Glutamatergic neuron (in vitro differentiated cells): ENCODE measurements around the gene LMF1. TPM values are rescaled to one million over a fixed set of nuclear protein-coding genes. Genes with fewer than 3 reads are reported as not detected.

Experiments
- DNase-seq: peaks from one replicate; pipeline ENCODE4 v3.0.0; 2022
- H3K27ac Mint-ChIP-seq: one replicate; pipeline ENCODE4 v1.8.0; 2020; ENCODE audit warnings: mild to moderate bottlenecking, mixed read lengths, inconsistent platforms; ENCODE audit not compliant: unreplicated experiment
- H3K27me3 Mint-ChIP-seq: one replicate; pipeline ENCODE4 v1.8.0; 2020; ENCODE audit warnings: mild to moderate bottlenecking, moderate library complexity, mixed read lengths, inconsistent platforms; ENCODE audit not compliant: unreplicated experiment
- H3K36me3 Mint-ChIP-seq: one replicate; pipeline ENCODE4 v1.8.0; 2020; ENCODE audit warnings: mild to moderate bottlenecking, mixed read lengths, inconsistent platforms; ENCODE audit not compliant: unreplicated experiment
- H3K4me1 Mint-ChIP-seq: one replicate; pipeline ENCODE4 v1.8.0; 2020; ENCODE audit warnings: mild to moderate bottlenecking, low read depth, mixed read lengths, inconsistent platforms; ENCODE audit not compliant: unreplicated experiment
- H3K4me3 Mint-ChIP-seq: one replicate; pipeline ENCODE4 v1.8.0; 2020; ENCODE audit warnings: mild to moderate bottlenecking, mixed read lengths, inconsistent platforms; ENCODE audit not compliant: unreplicated experiment
- H3K9me3 Mint-ChIP-seq: one replicate; pipeline ENCODE4 v1.8.0; 2020; ENCODE audit warnings: mild to moderate bottlenecking, moderate library complexity, mixed read lengths, inconsistent platforms; ENCODE audit not compliant: unreplicated experiment
- total RNA-seq: library from RNA; stranded (reverse); fragmentation: NEBNext Ultra II Directional; extraction: Animal tissue kit (Norgen Biotek cat#: 25700); gene quantifications from one replicate; pipeline ENCODE4 v1.2.1, GENCODE V29; 2021; ENCODE audit not compliant: unreplicated experiment
- TF ChIP-seq, protein P1 (sequence below): fragments of 200-600 bp; sonication (generic); IDR thresholded peaks from one replicate; pipeline ENCODE4 v1.5.0; 2021; ENCODE audit not compliant: partially characterized antibody, unreplicated experiment

Gene LMF1
- total RNA-seq, 1 donor from 2014 or later, result 17.4 TPM

DNA sequence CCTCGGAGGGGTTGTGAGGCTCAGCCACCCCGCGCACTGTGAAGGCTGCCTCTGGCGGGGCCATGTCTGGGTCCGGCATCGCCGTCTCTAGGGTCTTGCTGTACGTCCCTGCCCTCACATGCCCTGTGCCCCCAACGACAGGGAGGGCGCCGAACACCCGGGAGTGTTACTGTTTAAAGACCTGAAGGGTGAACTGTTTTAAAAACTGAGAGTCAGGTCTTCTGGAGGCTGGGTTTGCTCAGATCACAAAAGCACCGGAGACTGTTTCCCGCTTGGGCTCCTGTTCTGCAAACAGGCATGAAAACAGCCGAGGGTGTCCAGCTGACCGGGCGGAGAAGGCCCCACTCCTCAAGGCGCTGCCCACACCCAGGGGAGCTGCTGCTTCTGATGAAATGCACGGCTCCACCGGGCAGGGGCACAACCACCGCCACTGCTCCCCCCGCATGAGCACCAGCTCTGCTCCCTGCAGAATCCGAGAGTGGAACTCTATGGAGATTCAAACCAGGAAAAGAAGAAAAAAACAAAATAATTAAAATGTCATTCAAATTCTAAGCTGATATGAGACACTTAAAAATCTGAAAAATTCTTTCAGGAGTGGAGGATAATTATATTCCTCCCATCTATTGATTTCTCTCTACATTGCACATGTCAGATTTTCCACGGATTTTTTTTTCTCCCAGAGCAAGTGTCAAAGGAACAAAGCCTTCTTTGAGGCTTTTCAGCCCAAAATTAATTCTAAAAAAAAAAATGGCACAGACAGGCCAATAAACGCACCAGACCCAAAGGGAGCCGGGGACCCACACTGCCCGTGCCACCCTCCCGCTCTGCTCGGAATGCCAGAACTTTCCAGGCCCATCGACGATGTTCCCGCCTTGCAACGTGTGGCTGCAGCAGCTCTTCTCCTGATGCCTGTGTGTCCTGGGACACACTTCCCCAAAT, 74.3 kb downstream of the LMF1 start:
- H3K36me3 Mint-ChIP-seq, result peaks cover 4% of the 10 kb centered on the region
- TF ChIP-seq, protein P1, sequence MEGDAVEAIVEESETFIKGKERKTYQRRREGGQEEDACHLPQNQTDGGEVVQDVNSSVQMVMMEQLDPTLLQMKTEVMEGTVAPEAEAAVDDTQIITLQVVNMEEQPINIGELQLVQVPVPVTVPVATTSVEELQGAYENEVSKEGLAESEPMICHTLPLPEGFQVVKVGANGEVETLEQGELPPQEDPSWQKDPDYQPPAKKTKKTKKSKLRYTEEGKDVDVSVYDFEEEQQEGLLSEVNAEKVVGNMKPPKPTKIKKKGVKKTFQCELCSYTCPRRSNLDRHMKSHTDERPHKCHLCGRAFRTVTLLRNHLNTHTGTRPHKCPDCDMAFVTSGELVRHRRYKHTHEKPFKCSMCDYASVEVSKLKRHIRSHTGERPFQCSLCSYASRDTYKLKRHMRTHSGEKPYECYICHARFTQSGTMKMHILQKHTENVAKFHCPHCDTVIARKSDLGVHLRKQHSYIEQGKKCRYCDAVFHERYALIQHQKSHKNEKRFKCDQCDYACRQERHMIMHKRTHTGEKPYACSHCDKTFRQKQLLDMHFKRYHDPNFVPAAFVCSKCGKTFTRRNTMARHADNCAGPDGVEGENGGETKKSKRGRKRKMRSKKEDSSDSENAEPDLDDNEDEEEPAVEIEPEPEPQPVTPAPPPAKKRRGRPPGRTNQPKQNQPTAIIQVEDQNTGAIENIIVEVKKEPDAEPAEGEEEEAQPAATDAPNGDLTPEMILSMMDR, result no peak
- peaks cover 14% of the 10 kb centered on the region for H3K27me3 Mint-ChIP-seq
- no peak overlapping the region for H3K27ac Mint-ChIP-seq
- peaks cover 13% of the 10 kb centered on the region for H3K9me3 Mint-ChIP-seq
- peak overlapping the region; percentile 52 for H3K4me3 Mint-ChIP-seq
- H3K4me1 Mint-ChIP-seq, result peaks cover 24% of the 10 kb centered on the region
- no peak for DNase-seq

DNA sequence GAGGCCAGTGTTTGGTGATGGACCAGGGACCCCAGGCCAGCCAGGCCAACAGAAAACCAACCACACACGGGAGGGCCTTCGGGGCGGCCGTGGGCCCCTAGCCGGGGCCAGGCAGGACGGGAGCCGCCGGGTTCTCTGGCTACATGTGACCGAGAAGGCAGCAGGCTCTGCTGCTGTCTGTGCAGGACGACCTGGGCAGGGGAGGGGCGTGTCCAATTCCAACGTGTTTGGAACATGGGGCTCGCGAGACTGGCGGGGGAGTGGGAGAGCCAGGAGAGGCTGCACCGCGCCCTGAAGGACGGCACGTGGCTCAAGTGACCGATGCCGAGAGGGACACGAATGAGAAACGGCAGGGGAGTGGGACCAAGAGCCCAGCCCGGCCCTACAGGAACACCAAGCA, 75.4 kb downstream of the LMF1 start:
- H3K9me3 Mint-ChIP-seq, result peaks cover 11% of the 10 kb centered on the region
- DNase-seq, result no peak
- H3K4me3 Mint-ChIP-seq, result no peak overlapping the region
- H3K27me3 Mint-ChIP-seq, result peaks cover 13% of the 10 kb centered on the region
- TF ChIP-seq, protein P1, result no peak
- peaks cover 19% of the 10 kb centered on the region for H3K4me1 Mint-ChIP-seq
- no peak overlapping the region for H3K27ac Mint-ChIP-seq
- H3K36me3 Mint-ChIP-seq, result peaks cover 4% of the 10 kb centered on the region

DNA sequence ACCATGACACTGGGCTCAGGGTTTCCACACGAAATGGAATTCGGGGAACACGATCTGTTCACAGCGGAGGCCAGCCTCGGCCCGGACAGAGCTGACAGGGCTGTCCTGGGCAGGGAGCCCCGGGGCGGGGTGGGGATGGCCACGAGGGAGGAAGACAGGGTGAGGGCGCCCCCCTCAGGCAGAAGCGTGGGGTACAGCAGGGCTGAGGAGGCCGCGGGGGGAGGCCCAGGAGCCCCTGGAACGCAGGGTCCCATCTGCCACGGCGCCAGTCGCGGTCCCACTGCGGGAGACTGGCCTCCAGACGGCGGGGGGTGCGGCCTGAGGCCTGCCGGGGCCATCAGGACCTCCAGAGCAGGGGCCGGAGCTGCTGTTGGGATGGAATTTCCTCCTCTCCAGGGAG, 75.9 kb downstream of the LMF1 start:
- no peak for DNase-seq
- TF ChIP-seq, protein P1, result no peak
- Mint-ChIP-seq H3K27me3 (peaks cover 13% of the 10 kb centered on the region), H3K9me3 (peaks cover 11% of the 10 kb centered on the region), H3K27ac (no peak overlapping the region), H3K36me3 (peaks cover 4% of the 10 kb centered on the region), H3K4me3 (no peak overlapping the region), H3K4me1 (peaks cover 15% of the 10 kb centered on the region)

DNA sequence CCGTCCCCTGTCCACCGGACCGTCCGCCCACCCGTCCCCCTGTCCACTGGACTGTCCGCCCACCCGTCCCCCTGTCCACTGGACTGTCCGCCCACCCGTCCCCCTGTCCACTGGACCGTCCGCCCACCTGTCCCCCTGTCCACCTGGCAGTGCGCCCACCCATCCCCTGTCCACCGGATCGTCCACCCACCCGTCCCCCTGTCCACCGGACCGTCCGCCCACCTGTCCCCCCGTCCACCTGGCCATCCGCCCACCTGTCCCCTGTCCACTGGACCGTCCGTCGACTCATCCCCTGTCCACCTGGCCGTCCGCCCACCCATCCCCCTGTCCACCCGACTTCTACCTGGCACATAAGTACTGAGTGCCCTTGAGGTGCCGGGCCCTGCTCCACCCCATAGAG, 76.6 kb downstream of the LMF1 start:
- H3K27ac Mint-ChIP-seq, result no peak overlapping the region
- H3K36me3 Mint-ChIP-seq, result peaks cover 4% of the 10 kb centered on the region
- H3K9me3 Mint-ChIP-seq, result peaks cover 11% of the 10 kb centered on the region
- TF ChIP-seq, protein P1, result no peak
- H3K4me3 Mint-ChIP-seq, result no peak overlapping the region
- peaks cover 11% of the 10 kb centered on the region for H3K27me3 Mint-ChIP-seq
- H3K4me1 Mint-ChIP-seq, result peaks cover 18% of the 10 kb centered on the region
- DNase-seq, result no peak

DNA sequence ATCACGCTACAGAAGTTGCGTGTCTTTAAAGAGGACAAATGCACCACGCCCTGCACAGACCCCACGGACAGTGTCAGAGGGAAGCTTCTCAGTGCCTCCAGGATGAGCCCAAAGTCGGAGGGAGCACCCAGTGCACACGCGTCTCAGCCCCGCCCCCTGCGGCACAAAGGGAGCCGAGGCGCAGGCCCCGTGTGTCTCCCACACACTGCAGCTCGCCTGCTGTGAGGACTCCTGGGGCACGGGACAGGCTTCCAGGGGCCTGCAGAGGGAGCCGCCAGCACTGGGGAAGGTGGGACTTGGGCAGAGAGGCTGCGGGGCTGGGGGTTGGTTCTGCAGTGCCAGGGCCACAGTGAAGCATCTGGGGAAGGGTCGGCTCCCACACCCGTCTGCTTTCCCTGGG, 77.4 kb downstream of the LMF1 start:
- Mint-ChIP-seq H3K27me3 (peaks cover 7% of the 10 kb centered on the region), H3K9me3 (peaks cover 11% of the 10 kb centered on the region), H3K27ac (no peak overlapping the region), H3K4me3 (no peak overlapping the region), H3K36me3 (no peaks in the 10 kb centered on the region), H3K4me1 (peaks cover 14% of the 10 kb centered on the region)
- DNase-seq, result no peak
- TF ChIP-seq, protein P1, result no peak
